ENCODE results near the gene ATF6. TPM values are rescaled to one million over a fixed set of nuclear protein-coding genes. Genes with fewer than 3 reads are reported as not detected.
"Not testable (repeated sequence)": the region's sequence is repeated elsewhere in the genome, so short reads cannot be mapped to it uniquely, and the experiment has no call there.

Gene ATF6
- total and polyA plus RNA-seq, 4 experiments from 2014 or later, result 14.3 to 22.7 (median 22.3) TPM

GRCh38 chr1:161747801-161748200 is 18.3 kb upstream of the ATF6 start:
- Mint-ChIP-seq H3K4me1 (peaks cover 13 to 31% (median 23%) of the 10 kb centered on the region in 4 donors), H3K9me3 (no peaks in the 10 kb centered on the region), H3K27ac (peak overlapping the region in 1 of 7 donors; percentile 54), H3K4me3 (peak overlapping the region in 3 of 8 donors; percentile 3 to 67 (median 19)), H3K36me3 (peaks cover 3 to 17% of the 10 kb centered on the region in 2 donors), H3K27me3 (peaks cover 1 to 7% of the 10 kb centered on the region in 2 donors)
- no peak overlapping the region for H3K27ac ChIP-seq (ENCODE audit: low read depth, low read length)
- H3K36me3 ChIP-seq (ENCODE audit: insufficient read depth, low read length), result peaks cover 2% of the 10 kb centered on the region
- POLR2A ChIA-PET (ENCODE audit: partially characterized antibody), result interaction anchor here (3.7 kb wide), 1 partner anchor 21 kb away, joined by 67 read pairs; no protein-coding TSS in a partner anchor
- no peak overlapping the region for H3K4me3 ChIP-seq (ENCODE audit: low read length in 2 of 2)
- no peaks in the 10 kb centered on the region for H3K27me3 ChIP-seq (ENCODE audit: insufficient read depth, low read length)
- DNase-seq, result no peak
- no peaks in the 10 kb centered on the region for H3K9me3 ChIP-seq (ENCODE audit: control insufficient read depth in 1 of 2, low read length in 2 of 2)
- intact Hi-C loops (cut with micrococcal nuclease), result loop anchor here (10.0 kb wide), 1 partner anchor 523 kb away; the partner anchor contains the start of genes APOA2 and TOMM40L
- peaks cover 19% of the 10 kb centered on the region for H3K4me1 ChIP-seq (ENCODE audit: insufficient read depth, low read length)
- CTCF ChIA-PET (ENCODE audit: partially characterized antibody), result interaction anchor here (0.9 to 2.5 kb wide), 4 partner anchors 9 to 260 kb away, joined by 3 to 12 read pairs (median 4); no protein-coding TSS in a partner anchor

- no peaks in the 10 kb centered on the region for H3K9me3 Mint-ChIP-seq
- peaks cover 1 to 6% of the 10 kb centered on the region in 2 donors for H3K27me3 Mint-ChIP-seq
- peak; percentile 84 to 90 (median 86) for DNase-seq
- intact Hi-C loops (cut with micrococcal nuclease), result loop anchor here (10.0 kb wide), 1 partner anchor 525 kb away; the partner anchor contains the start of genes APOA2 and TOMM40L
- Histone ChIP-seq H3K9me3 (ENCODE audit: control insufficient read depth in 1 of 2, low read length in 2 of 2) (no peaks in the 10 kb centered on the region), H3K36me3 (ENCODE audit: insufficient read depth, low read length) (peaks cover 16% of the 10 kb centered on the region), H3K4me3 (ENCODE audit: low read length in 2 of 2) (peak within 1 kb of the TSS; percentile 91 to 96), H3K4me1 (ENCODE audit: insufficient read depth, low read length) (peaks cover 19% of the 10 kb centered on the region), H3K27ac (ENCODE audit: low read depth, low read length) (peak within 1 kb of the TSS; percentile 75), H3K27me3 (ENCODE audit: insufficient read depth, low read length) (no peaks in the 10 kb centered on the region)
- H3K4me3 Mint-ChIP-seq, result peak within 1 kb of the TSS; percentile 99 to 100 (median 99)
- H3K27ac Mint-ChIP-seq, result peak within 1 kb of the TSS; percentile 95 to 98 (median 96)
- peaks cover 18 to 35% (median 27%) of the 10 kb centered on the region in 4 donors for H3K4me1 Mint-ChIP-seq
- peaks cover 16 to 32% of the 10 kb centered on the region in 2 donors for H3K36me3 Mint-ChIP-seq
- POLR2A ChIA-PET (ENCODE audit: partially characterized antibody), result interaction anchor here (0.8 to 3.7 kb wide), 17 partner anchors 9 to 571 kb away, joined by 3 to 67 read pairs (median 5); partner anchors contain the start of genes ATF6 and NDUFS2
- CTCF ChIA-PET (ENCODE audit: partially characterized antibody), result interaction anchor here (0.6 to 2.5 kb wide), 8 partner anchors 9 to 287 kb away, joined by 3 to 15 read pairs (median 6); partner anchors contain the start of gene HSPA6
Measured at GRCh38 chr1:161749509-161750407, 16.4 kb upstream of the ATF6 start, which contains the start of gene DUSP12. Gene DUSP12, plus strand, starts transcription at chr1:161749786. Its CDS starts 16 bp downstream, at chr1:161749802.

- Mint-ChIP-seq H3K36me3 (peaks cover 3 to 12% of the 10 kb centered on the region in 2 donors), H3K4me1 (peaks cover 20 to 39% (median 29%) of the 10 kb centered on the region in 4 donors), H3K9me3 (no peaks in the 10 kb centered on the region), H3K4me3 (peak overlapping the region; percentile 64 to 80 (median 68)), H3K27ac (peak overlapping the region; percentile 51 to 85 (median 77)), H3K27me3 (no peaks in the 10 kb centered on the region)
- Histone ChIP-seq H3K27ac (ENCODE audit: low read depth, low read length) (no peak overlapping the region), H3K4me3 (ENCODE audit: low read length in 2 of 2) (peak overlapping the region in 1 of 2 donors; percentile 1), H3K36me3 (ENCODE audit: insufficient read depth, low read length) (peaks cover 3% of the 10 kb centered on the region), H3K27me3 (ENCODE audit: insufficient read depth, low read length) (no peaks in the 10 kb centered on the region), H3K9me3 (ENCODE audit: control insufficient read depth in 1 of 2, low read length in 2 of 2) (no peaks in the 10 kb centered on the region), H3K4me1 (ENCODE audit: insufficient read depth, low read length) (peaks cover 39% of the 10 kb centered on the region)
- POLR2A ChIA-PET (ENCODE audit: partially characterized antibody), result interaction anchor here (3.4 kb wide), 1 partner anchor 14 kb away, joined by 13 read pairs; the partner anchor contains the start of gene DUSP12
- intact Hi-C loops (cut with micrococcal nuclease), result loop anchor here (1.0 to 10.0 kb wide), 2 partner anchors 274 to 369 kb away; no protein-coding TSS in a partner anchor
- CTCF ChIA-PET (ENCODE audit: partially characterized antibody), result interaction anchor here (0.9 to 7.8 kb wide), 8 partner anchors 9 to 277 kb away, joined by 4 to 63 read pairs (median 7); partner anchors contain the start of gene DUSP12
- peak; percentile 49 to 59 (median 56) for DNase-seq
Measured at GRCh38 chr1:161763522-161764098, 2.5 kb upstream of the ATF6 start.

GRCh38 chr1:161768461-161768860 is 2.3 kb downstream of the ATF6 start:
- Histone ChIP-seq H3K4me1 (ENCODE audit: insufficient read depth, low read length) (peaks cover 76% of the 10 kb centered on the region), H3K4me3 (ENCODE audit: low read length in 2 of 2) (no peak overlapping the region), H3K36me3 (ENCODE audit: insufficient read depth, low read length) (no peaks in the 10 kb centered on the region), H3K9me3 (ENCODE audit: control insufficient read depth in 1 of 2, low read length in 2 of 2) (no peaks in the 10 kb centered on the region), H3K27ac (ENCODE audit: low read depth, low read length) (no peak overlapping the region), H3K27me3 (ENCODE audit: insufficient read depth, low read length) (no peaks in the 10 kb centered on the region)
- intact Hi-C loops (cut with micrococcal nuclease), result loop anchor here (5.0 to 10.0 kb wide), 2 partner anchors 254 to 374 kb away; partner anchors contain the start of gene OLFML2B
- CTCF ChIA-PET (ENCODE audit: partially characterized antibody), result no interaction called here
- no peaks in the 10 kb centered on the region for H3K27me3 Mint-ChIP-seq
- peak overlapping the region in 4 of 7 donors; percentile 20 to 82 (median 58) for H3K27ac Mint-ChIP-seq
- POLR2A ChIA-PET (ENCODE audit: partially characterized antibody), result no interaction called here
- no peaks in the 10 kb centered on the region for H3K9me3 Mint-ChIP-seq
- peaks cover 0 to 9% of the 10 kb centered on the region in 2 donors for H3K36me3 Mint-ChIP-seq
- H3K4me1 Mint-ChIP-seq, result peaks cover 29 to 48% (median 40%) of the 10 kb centered on the region in 4 donors
- DNase-seq, result no peak
- H3K4me3 Mint-ChIP-seq, result peak overlapping the region in 5 of 8 donors; percentile 50 to 99 (median 54)

GRCh38 chr1:161768986-161769672 is 3.0 kb downstream of the ATF6 start:
- peaks cover 29 to 44% (median 38%) of the 10 kb centered on the region in 4 donors for H3K4me1 Mint-ChIP-seq
- no peak overlapping the region for H3K4me3 ChIP-seq (ENCODE audit: low read length in 2 of 2)
- POLR2A ChIA-PET (ENCODE audit: partially characterized antibody), result no interaction called here

GRCh38 chr1:161769673-161770045 is 3.5 kb downstream of the ATF6 start:
- Mint-ChIP-seq H3K4me3 (peak overlapping the region in 1 of 8 donors; percentile 25), H3K4me1 (peaks cover 29 to 44% (median 38%) of the 10 kb centered on the region in 4 donors), H3K27ac (peak overlapping the region in 3 of 7 donors; percentile 13 to 82 (median 58))
- DNase-seq; H3K9me3 ChIP-seq (ENCODE audit: control insufficient read depth in 1 of 2, low read length in 2 of 2); H3K4me3 ChIP-seq (ENCODE audit: low read length in 2 of 2); H3K27me3 Mint-ChIP-seq; POLR2A ChIA-PET (ENCODE audit: partially characterized antibody); H3K36me3 Mint-ChIP-seq; H3K27ac ChIP-seq (ENCODE audit: low read depth, low read length); H3K27me3 ChIP-seq (ENCODE audit: insufficient read depth, low read length); H3K36me3 ChIP-seq (ENCODE audit: insufficient read depth, low read length); CTCF ChIA-PET (ENCODE audit: partially characterized antibody); H3K9me3 Mint-ChIP-seq: not testable (repeated sequence)
- peaks cover 81% of the 10 kb centered on the region for H3K4me1 ChIP-seq (ENCODE audit: insufficient read depth, low read length)
- intact Hi-C loops (cut with micrococcal nuclease), result loop anchor here (5.0 to 10.0 kb wide), 2 partner anchors 253 to 375 kb away; partner anchors contain the start of gene OLFML2B

More at GRCh38 chr1:161768986-161769672, 3.0 kb downstream of the ATF6 start:
- Histone ChIP-seq H3K4me1 (ENCODE audit: insufficient read depth, low read length) (peaks cover 77% of the 10 kb centered on the region), H3K36me3 (ENCODE audit: insufficient read depth, low read length) (no peaks in the 10 kb centered on the region), H3K27ac (ENCODE audit: low read depth, low read length) (no peak overlapping the region), H3K27me3 (ENCODE audit: insufficient read depth, low read length) (no peaks in the 10 kb centered on the region), H3K9me3 (ENCODE audit: control insufficient read depth in 1 of 2, low read length in 2 of 2) (no peaks in the 10 kb centered on the region)
- peaks cover 0 to 9% of the 10 kb centered on the region in 2 donors for H3K36me3 Mint-ChIP-seq
- H3K27ac Mint-ChIP-seq, result peak overlapping the region in 1 of 7 donors; percentile 29
- intact Hi-C loops (cut with micrococcal nuclease), result loop anchor here (5.0 to 10.0 kb wide), 2 partner anchors 253 to 374 kb away; partner anchors contain the start of gene OLFML2B
- DNase-seq, result no peak
- H3K9me3 Mint-ChIP-seq, result no peaks in the 10 kb centered on the region
- H3K4me3 Mint-ChIP-seq, result peak overlapping the region in 3 of 8 donors; percentile 9 to 38 (median 37)
- CTCF ChIA-PET (ENCODE audit: partially characterized antibody), result no interaction called here
- H3K27me3 Mint-ChIP-seq, result no peaks in the 10 kb centered on the region

All from CD4-positive, alpha-beta memory T cell (primary cell).